SK-N-SH (cell line): ENCODE measurements around the gene AMFR.

Experiments used
- POLR2AphosphoS5 ChIP-seq: IDR thresholded peaks from 2 replicates; pipeline ENCODE4 v1.6.1; 2012; ENCODE audit warnings: low read depth, low read length
- TF ChIP-seq, protein P1 (sequence below): fragments of 200-600 bp; sonication (generic); IDR thresholded peaks from 2 replicates; pipeline ENCODE4 v1.6.1; 2017; ENCODE audit warnings: antibody characterized with exemption, mild to moderate bottlenecking, moderate library complexity

DNA sequence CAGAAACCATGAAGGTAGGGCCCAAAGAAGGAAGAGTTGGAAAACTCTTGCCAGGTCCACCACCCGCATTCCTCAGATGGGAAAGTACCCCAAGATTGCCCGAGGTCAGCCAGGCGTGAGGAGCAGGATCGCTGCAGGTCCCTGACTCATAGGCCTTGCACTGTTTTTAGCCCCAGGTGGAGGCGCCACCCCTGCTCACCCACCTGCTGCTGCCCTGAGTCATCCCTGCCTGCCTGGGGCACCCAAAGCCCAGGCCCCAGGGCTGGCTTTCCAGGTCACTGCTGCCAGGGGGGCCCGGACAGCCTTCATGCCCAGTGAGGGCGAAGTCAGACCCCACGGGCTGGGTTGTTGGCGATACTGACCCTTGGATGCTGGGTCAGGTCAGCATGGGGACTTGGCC is 100.9 kb downstream of the AMFR start:
- no peak for TF ChIP-seq POLR2AphosphoS5
- TF ChIP-seq, protein P1, sequence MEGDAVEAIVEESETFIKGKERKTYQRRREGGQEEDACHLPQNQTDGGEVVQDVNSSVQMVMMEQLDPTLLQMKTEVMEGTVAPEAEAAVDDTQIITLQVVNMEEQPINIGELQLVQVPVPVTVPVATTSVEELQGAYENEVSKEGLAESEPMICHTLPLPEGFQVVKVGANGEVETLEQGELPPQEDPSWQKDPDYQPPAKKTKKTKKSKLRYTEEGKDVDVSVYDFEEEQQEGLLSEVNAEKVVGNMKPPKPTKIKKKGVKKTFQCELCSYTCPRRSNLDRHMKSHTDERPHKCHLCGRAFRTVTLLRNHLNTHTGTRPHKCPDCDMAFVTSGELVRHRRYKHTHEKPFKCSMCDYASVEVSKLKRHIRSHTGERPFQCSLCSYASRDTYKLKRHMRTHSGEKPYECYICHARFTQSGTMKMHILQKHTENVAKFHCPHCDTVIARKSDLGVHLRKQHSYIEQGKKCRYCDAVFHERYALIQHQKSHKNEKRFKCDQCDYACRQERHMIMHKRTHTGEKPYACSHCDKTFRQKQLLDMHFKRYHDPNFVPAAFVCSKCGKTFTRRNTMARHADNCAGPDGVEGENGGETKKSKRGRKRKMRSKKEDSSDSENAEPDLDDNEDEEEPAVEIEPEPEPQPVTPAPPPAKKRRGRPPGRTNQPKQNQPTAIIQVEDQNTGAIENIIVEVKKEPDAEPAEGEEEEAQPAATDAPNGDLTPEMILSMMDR = no peak
